NCI-H2107 (cell line): ENCODE results near the gene JARID2.

Source experiments
- DNase-seq: peaks from one replicate; lab custom pipeline; 2025; lab: John Stamatoyannopoulos, UW

The JARID2 gene

GRCh38 chr6:15421945-15422733 is 176.3 kb downstream of the JARID2 start:
- no peak for DNase-seq

- no peak for DNase-seq
Measured at GRCh38 chr6:15423286-15423993, 177.6 kb downstream of the JARID2 start.

- no peak for DNase-seq
Measured at GRCh38 chr6:15425947-15426346, 180.1 kb downstream of the JARID2 start.

GRCh38 chr6:15426395-15426794 is 180.5 kb downstream of the JARID2 start:
- no peak for DNase-seq

GRCh38 chr6:15426901-15427300 is 181.0 kb downstream of the JARID2 start:
- DNase-seq, result no peak

GRCh38 chr6:15427331-15428070 is 181.6 kb downstream of the JARID2 start:
- DNase-seq, result no peak

- no peak for DNase-seq
Measured at GRCh38 chr6:15429141-15430110, 183.6 kb downstream of the JARID2 start.

- DNase-seq, result no peak
Measured at GRCh38 chr6:15430186-15430585, 184.3 kb downstream of the JARID2 start.

GRCh38 chr6:15430931-15431405 is 185.1 kb downstream of the JARID2 start:
- no peak for DNase-seq

GRCh38 chr6:15431762-15432483 is 186.1 kb downstream of the JARID2 start:
- no peak for DNase-seq

- no peak for DNase-seq
Measured at GRCh38 chr6:15433511-15433861, 187.6 kb downstream of the JARID2 start.

GRCh38 chr6:15434263-15434662 is 188.4 kb downstream of the JARID2 start:
- no peak for DNase-seq

- no peak for DNase-seq
Measured at GRCh38 chr6:15434823-15435380, 189.0 kb downstream of the JARID2 start.

GRCh38 chr6:15435468-15435867 is 189.6 kb downstream of the JARID2 start:
- DNase-seq, result no peak

GRCh38 chr6:15436451-15436850 is 190.6 kb downstream of the JARID2 start:
- no peak for DNase-seq

- DNase-seq, result no peak
Measured at GRCh38 chr6:15437090-15437635, 191.3 kb downstream of the JARID2 start.

- no peak for DNase-seq
Measured at GRCh38 chr6:15439410-15440025, 193.6 kb downstream of the JARID2 start.

GRCh38 chr6:15440040-15440439 is 194.2 kb downstream of the JARID2 start:
- no peak for DNase-seq

- no peak for DNase-seq
Measured at GRCh38 chr6:15441215-15441868, 195.5 kb downstream of the JARID2 start.
